ENCODE results near the gene BCL7A.

Gene BCL7A

GRCh38 chr12:122063694-122064024, 42.0 kb downstream of the BCL7A start:
- TF ChIP-seq CTCF (IDR thresholded peaks at IDR 0.05; ENCODE audit: control extremely low read depth, extremely low read depth, low read depth, missing control alignments), result no peak
- ChIA-PET CTCF (interaction anchor here (1.2 to 4.7 kb wide), 5 partner anchors 9 to 65 kb away, joined by 3 to 20 read pairs (median 4); no protein-coding TSS in a partner anchor), POLR2A (no interaction called here)
- DNase-seq (ENCODE audit: extremely low spot score), result no peak

GRCh38 chr12:122064025-122064777, 42.5 kb downstream of the BCL7A start:
- ChIA-PET POLR2A (no interaction called here), CTCF (interaction anchor here (1.5 to 4.7 kb wide), 4 partner anchors 10 to 59 kb away, joined by 3 to 20 read pairs (median 6); no protein-coding TSS in a partner anchor)
- DNase-seq (ENCODE audit: extremely low spot score), result peak; percentile 55
- peak; percentile 9 for TF ChIP-seq CTCF (IDR thresholded peaks at IDR 0.05; ENCODE audit: control extremely low read depth, extremely low read depth, low read depth, missing control alignments)

GRCh38 chr12:122064780-122065588, 43.3 kb downstream of the BCL7A start:
- ChIA-PET CTCF (interaction anchor here (1.0 to 5.5 kb wide), 6 partner anchors 11 to 101 kb away, joined by 3 to 27 read pairs (median 6); no protein-coding TSS in a partner anchor), POLR2A (no interaction called here)
- no peak for DNase-seq (ENCODE audit: extremely low spot score)
- no peak for TF ChIP-seq CTCF (IDR thresholded peaks at IDR 0.05; ENCODE audit: control extremely low read depth, extremely low read depth, low read depth, missing control alignments)

GRCh38 chr12:122067548-122067947, 45.9 kb downstream of the BCL7A start:
- ChIA-PET POLR2A (interaction anchor here (0.6 kb wide), 1 partner anchor 36 kb away, joined by 3 read pairs; no protein-coding TSS in a partner anchor), CTCF (interaction anchor here (1.2 to 5.5 kb wide), 5 partner anchors 13 to 56 kb away, joined by 4 to 27 read pairs (median 14); no protein-coding TSS in a partner anchor)
- DNase-seq (ENCODE audit: extremely low spot score), result no peak
- TF ChIP-seq CTCF (IDR thresholded peaks at IDR 0.05; ENCODE audit: control extremely low read depth, extremely low read depth, low read depth, missing control alignments), result no peak

- ChIA-PET CTCF (interaction anchor here (1.2 to 5.5 kb wide), 5 partner anchors 13 to 168 kb away, joined by 3 to 27 read pairs (median 6); no protein-coding TSS in a partner anchor), POLR2A (interaction anchor here (0.6 kb wide), 1 partner anchor 36 kb away, joined by 3 read pairs; no protein-coding TSS in a partner anchor)
- peak; percentile 84 for DNase-seq (ENCODE audit: extremely low spot score)
- TF ChIP-seq CTCF (IDR thresholded peaks at IDR 0.05; ENCODE audit: control extremely low read depth, extremely low read depth, low read depth, missing control alignments), result no peak
Observed at GRCh38 chr12:122067966-122068365, 46.3 kb downstream of the BCL7A start.
